Ascending aorta (tissue), 2 donors: ENCODE data around the gene ECHDC3. TPM values are rescaled to one million over a fixed set of nuclear protein-coding genes. Genes with fewer than 3 reads are reported as not detected.

Experiments
- DNase-seq, 2 donors: peaks; one replicate each; pipeline ENCODE4 v3.0.0-alpha.2; 2019; ENCODE audit warnings: low spot score in 2 of 2
- H3K27ac ChIP-seq, 2 donors: fragments of 200-600 bp; sonication (generic); one replicate each; pipeline ENCODE4 v1.5.1; 2016 to 2017; ENCODE audit warnings: mild to moderate bottlenecking in 1 of 2
- H3K27me3 ChIP-seq: fragments of 200-600 bp; sonication (generic); one replicate; pipeline ENCODE4 v1.5.1; 2017
- H3K36me3 ChIP-seq, 2 donors: fragments of 200-600 bp; sonication (generic); one replicate each; pipeline ENCODE4 v1.5.1; 2016
- H3K4me1 ChIP-seq, 2 donors: fragments of 200-600 bp; sonication (generic); one replicate each; pipeline ENCODE4 v1.5.1; 2016 to 2017; ENCODE audit warnings: mild to moderate bottlenecking in 1 of 2
- H3K4me3 ChIP-seq, 2 donors: fragments of 200-600 bp; sonication (generic); one replicate each; pipeline ENCODE4 v1.5.1; 2016 to 2017; ENCODE audit warnings: mild to moderate bottlenecking in 1 of 2
- H3K9me3 ChIP-seq, 2 donors: fragments of 200-600 bp; sonication (generic); one replicate each; pipeline ENCODE4 v1.5.1; 2016
- CTCF ChIP-seq, 3 experiments: fragments of 200-600 bp in 2 of 3; fragments of 450-650 bp in 1 of 3; sonication (generic) in 2 of 3; IDR thresholded peaks; one replicate each; pipeline ENCODE4 v1.5.1; 2016 to 2019; ENCODE audit warnings: antibody characterized with exemption in 3 of 3, mild to moderate bottlenecking in 1 of 3, moderate library complexity in 1 of 3
- intact Hi-C: fragments of 100-400 bp; cut with DNase I; formaldehyde crosslinking; loops from one replicate; pipeline ENCODE4 v1.15.1; 2023
- total RNA-seq: library from RNA; depleted of rRNA; stranded (reverse); fragments of >200 nt; gene quantifications from one replicate; pipeline ENCODE4 v1.1.0, GENCODE V29; 2016

The ECHDC3 gene
- 12.2 TPM for total RNA-seq

GRCh38 chr10:11742009-11742778, at the start of gene ECHDC3:
Gene ECHDC3 (plus strand): TSS chr10:11742382. CDS start chr10:11742577, 195 bp downstream.
- no peaks in the 10 kb centered on the region for H3K27me3 ChIP-seq
- peak within 1 kb of the TSS; percentile 60 to 87 for H3K4me3 ChIP-seq
- peak within 1 kb of the TSS in 1 of 2 donors; percentile 57 for H3K27ac ChIP-seq
- no peak for DNase-seq
- no peaks in the 10 kb centered on the region for H3K4me1 ChIP-seq
- no peak for TF ChIP-seq CTCF (IDR thresholded peaks at IDR 0.05)
- H3K36me3 ChIP-seq: no peaks in the 10 kb centered on the region
- intact Hi-C loops: loop anchor here (10.0 kb wide), 1 partner anchor 127 kb away; the partner anchor contains the start of gene USP6NL
- H3K9me3 ChIP-seq: no peaks in the 10 kb centered on the region

- no peaks in the 10 kb centered on the region for H3K27me3 ChIP-seq
- H3K4me1 ChIP-seq: no peaks in the 10 kb centered on the region
- no peak overlapping the region for H3K27ac ChIP-seq
- no peak for DNase-seq
- H3K36me3 ChIP-seq: no peaks in the 10 kb centered on the region
- H3K4me3 ChIP-seq: no peak overlapping the region
- TF ChIP-seq CTCF (IDR thresholded peaks at IDR 0.05): no peak
- intact Hi-C loops: no loop called here
- no peaks in the 10 kb centered on the region for H3K9me3 ChIP-seq
These were observed 48.8 kb upstream of the ECHDC3 start for GRCh38 chr10:11693376-11693775.

GRCh38 chr10:11695779-11696178, 46.4 kb upstream of the ECHDC3 start:
- intact Hi-C loops: no loop called here
- Histone ChIP-seq H3K36me3 (no peaks in the 10 kb centered on the region), H3K4me1 (no peaks in the 10 kb centered on the region), H3K4me3 (no peak overlapping the region), H3K27ac (no peak overlapping the region), H3K9me3 (no peaks in the 10 kb centered on the region), H3K27me3 (no peaks in the 10 kb centered on the region)
- DNase-seq: no peak
- no peak for TF ChIP-seq CTCF (IDR thresholded peaks at IDR 0.05)

GRCh38 chr10:11697718-11698527, 44.3 kb upstream of the ECHDC3 start:
- H3K4me1 ChIP-seq: no peaks in the 10 kb centered on the region
- no peaks in the 10 kb centered on the region for H3K27me3 ChIP-seq
- no peak overlapping the region for H3K4me3 ChIP-seq
- DNase-seq: no peak
- H3K36me3 ChIP-seq: no peaks in the 10 kb centered on the region
- intact Hi-C loops: no loop called here
- TF ChIP-seq CTCF (IDR thresholded peaks at IDR 0.05): no peak
- no peaks in the 10 kb centered on the region for H3K9me3 ChIP-seq
- no peak overlapping the region for H3K27ac ChIP-seq

- no peak overlapping the region for H3K27ac ChIP-seq
- no peak overlapping the region for H3K4me3 ChIP-seq
- TF ChIP-seq CTCF (IDR thresholded peaks at IDR 0.05): no peak
- no peak for DNase-seq
- no peaks in the 10 kb centered on the region for H3K27me3 ChIP-seq
- H3K4me1 ChIP-seq: no peaks in the 10 kb centered on the region
- intact Hi-C loops: no loop called here
- no peaks in the 10 kb centered on the region for H3K9me3 ChIP-seq
- no peaks in the 10 kb centered on the region for H3K36me3 ChIP-seq
These were observed 43.3 kb upstream of the ECHDC3 start for GRCh38 chr10:11698691-11699549.
